Measurements from ENCODE around the gene GAP43.

GRCh38 chr3:115576325-115576875, 46.9 kb upstream of the GAP43 start:
- TF ChIP-seq CTCF (IDR thresholded peaks at IDR 0.05; ENCODE audit: insufficient read depth, low read length, poor library complexity, severe bottlenecking) (no peak), EZH2phosphoT487 (conservative IDR thresholded peaks at IDR 0.05; ENCODE audit: low read length) (no peak)
